GM10248 (cell line): ENCODE measurements around the gene SRMS.
A peak's percentile ranks its signal among the peaks of the same experiment; 100 is the strongest.

ENCODE experiments used
- CTCF ChIA-PET: fragments of 300-600 bp; sonication (Branson Sonifier 250); formaldehyde crosslinking; extraction: SDS; loops from one replicate; lab custom pipeline; 2021; ENCODE audit warnings: antibody characterized with exemption; lab: Yijun Ruan, JAX
- POLR2A ChIA-PET: fragments of 350-650 bp; sonication (Branson Sonifier 250); formaldehyde crosslinking; extraction: SDS; loops from one replicate; lab custom pipeline; 2020; ENCODE audit warnings: antibody characterized with exemption; lab: Yijun Ruan, JAX
- DNase-seq: peaks from one replicate; pipeline ENCODE4 v3.0.0; 2012; ENCODE audit errors: extremely low spot score
- TF ChIP-seq, protein P1 (sequence below): IDR thresholded peaks from 2 replicates; pipeline ENCODE4 v1.5.1; 2012; ENCODE audit warnings: mild to moderate bottlenecking, low read depth; ENCODE audit errors: extremely low read depth, missing control alignments, control extremely low read depth

The SRMS gene

DNA sequence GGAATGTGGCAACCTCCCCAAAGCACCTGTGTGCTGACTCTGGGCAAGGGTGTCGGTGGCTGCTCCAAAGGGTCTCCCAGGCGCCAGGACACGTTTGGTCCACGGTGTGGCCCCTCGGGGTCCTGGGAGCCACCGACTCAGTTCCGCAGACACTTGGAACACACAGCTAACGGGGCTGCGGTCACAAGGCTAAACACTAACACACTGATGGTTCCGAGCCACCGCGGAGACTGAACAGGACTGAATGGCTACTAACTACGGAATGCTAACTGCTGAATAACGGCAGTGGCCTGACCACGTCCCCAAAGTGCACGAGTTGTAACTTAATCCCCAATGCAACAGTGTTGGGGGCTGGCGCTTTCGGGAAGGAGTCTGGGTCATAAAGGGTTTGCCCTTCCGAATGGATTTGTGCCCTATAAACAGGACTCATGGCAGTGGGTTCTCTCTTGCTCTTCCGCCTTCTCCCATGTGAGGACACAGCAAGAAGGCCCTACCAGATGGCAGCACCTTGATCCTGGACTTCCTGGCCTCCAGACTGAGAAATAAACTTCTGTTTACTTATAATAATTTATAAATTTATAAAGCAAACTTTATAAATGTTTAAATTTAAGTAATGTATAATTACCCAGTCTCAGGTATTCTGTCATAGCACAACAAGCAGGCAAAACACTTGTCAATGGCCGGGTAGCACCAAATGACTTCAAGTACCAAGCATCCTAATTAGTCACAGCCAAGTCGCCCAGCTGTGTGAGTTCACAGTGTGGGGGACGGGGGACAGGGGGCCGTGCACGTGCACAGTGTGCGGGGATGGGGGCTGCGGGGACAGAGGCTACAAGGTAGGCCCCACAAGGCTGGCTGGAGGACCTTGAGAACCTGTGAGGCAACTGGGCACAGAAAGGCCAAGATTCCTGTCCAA lies 46.4 kb downstream of the SRMS start:
- no peak for DNase-seq
- ChIA-PET POLR2A (no interaction called here), CTCF (no interaction called here)
- TF ChIP-seq, protein P1, sequence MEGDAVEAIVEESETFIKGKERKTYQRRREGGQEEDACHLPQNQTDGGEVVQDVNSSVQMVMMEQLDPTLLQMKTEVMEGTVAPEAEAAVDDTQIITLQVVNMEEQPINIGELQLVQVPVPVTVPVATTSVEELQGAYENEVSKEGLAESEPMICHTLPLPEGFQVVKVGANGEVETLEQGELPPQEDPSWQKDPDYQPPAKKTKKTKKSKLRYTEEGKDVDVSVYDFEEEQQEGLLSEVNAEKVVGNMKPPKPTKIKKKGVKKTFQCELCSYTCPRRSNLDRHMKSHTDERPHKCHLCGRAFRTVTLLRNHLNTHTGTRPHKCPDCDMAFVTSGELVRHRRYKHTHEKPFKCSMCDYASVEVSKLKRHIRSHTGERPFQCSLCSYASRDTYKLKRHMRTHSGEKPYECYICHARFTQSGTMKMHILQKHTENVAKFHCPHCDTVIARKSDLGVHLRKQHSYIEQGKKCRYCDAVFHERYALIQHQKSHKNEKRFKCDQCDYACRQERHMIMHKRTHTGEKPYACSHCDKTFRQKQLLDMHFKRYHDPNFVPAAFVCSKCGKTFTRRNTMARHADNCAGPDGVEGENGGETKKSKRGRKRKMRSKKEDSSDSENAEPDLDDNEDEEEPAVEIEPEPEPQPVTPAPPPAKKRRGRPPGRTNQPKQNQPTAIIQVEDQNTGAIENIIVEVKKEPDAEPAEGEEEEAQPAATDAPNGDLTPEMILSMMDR, result no peak

DNA sequence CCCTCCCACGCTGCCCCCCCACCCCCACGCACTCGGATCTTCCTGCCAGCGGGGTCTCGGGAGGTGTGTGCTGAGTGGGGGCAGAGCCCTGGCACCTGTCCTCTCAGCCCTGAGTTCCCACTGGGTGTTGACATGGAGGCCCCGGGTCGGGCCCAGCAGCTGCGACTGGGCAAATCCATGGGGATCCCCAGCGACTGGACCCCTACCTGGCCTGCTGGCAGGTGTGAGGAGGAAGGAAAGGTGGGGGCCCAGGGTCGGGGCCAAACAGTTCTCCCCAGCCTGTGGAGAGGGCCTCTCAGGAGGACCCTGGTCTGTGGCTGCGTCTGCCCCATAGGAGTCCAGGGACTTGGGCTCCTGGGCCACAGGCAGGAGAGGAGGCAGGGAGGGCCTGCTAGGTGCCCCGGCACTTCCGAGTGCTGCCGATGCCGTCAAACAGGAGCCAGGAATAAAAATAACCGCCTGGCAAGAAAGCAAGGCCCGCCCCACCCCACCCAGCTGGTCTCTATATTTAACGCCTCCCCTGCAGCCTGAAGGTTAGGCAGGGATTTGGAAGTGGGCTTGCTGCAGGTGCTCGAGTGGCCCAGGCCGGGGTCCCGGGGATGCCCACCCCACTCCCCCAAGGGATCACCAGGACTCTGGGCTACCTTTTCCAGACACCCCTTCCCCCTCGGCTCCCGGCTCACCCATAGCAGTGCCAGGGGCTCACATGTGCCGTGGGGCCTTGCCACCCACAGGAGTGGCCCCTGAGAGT lies 47.2 kb downstream of the SRMS start:
- CTCF ChIA-PET, result no interaction called here
- no peak for DNase-seq

DNA sequence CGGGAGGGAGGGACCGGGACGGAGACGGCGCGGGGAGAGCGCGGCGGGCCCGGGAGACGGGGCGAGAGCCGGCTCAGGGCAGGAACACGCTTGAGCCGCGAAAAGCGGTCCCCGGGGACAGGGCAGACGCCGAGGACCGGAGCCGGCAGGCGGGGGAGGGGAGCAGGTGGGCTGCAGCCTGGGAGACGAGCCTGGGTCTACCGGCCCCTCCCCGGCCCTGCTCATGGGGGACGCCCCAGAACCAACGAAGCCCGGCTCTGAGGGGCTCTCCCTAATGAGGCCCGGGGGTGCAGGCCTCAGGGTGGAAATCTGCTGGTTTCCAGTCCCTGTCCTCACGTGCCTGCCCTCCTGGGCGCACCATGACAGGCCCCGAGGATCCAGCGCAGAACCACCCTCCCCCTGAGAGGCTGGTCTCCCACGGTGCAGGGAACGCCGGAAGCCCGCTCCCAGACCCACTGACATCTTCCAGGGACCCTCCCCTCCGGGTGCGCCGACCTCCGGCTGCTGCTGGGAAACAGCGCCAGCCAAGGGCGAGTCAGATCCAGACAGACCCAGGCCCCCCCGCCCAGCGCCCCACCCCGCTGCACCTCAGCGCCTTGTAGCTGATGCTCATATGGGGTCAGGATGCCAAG lies 48.1 kb downstream of the SRMS start:
- TF ChIP-seq, protein P1, result no peak
- DNase-seq, result no peak
- POLR2A ChIA-PET, result no interaction called here
- CTCF ChIA-PET, result no interaction called here

More for the DNA sequence above, 47.2 kb downstream of the SRMS start:
- POLR2A ChIA-PET, result no interaction called here
- TF ChIP-seq, protein P1, result no peak

DNA sequence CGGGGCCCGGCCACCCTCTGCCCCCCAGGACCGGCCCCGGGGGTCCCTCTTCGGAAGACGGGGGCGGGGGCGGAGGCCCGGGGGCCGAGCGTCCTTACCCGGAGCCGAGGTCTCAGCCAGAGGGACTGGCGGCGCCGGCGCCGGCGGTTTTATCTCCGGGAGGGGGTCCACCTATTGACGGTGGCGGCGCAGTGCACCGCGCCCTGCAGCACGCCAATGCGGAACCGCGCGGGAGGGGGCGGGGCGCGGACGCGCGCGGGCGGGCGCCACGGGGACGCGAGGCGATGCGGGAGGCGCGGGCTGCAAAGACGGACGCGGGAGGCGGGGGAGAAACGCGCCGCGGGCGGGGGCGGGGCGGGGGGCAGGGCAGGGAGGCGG lies 48.6 kb downstream of the SRMS start, which contains the start of gene EEF1A2:
TSS of gene EEF1A2 (minus strand) at position 124 of the 378 bp plus-strand sequence. CDS start 1,320 bp downstream, outside the sequence.
- ChIA-PET POLR2A (no interaction called here), CTCF (no interaction called here)
- no peak for DNase-seq
- TF ChIP-seq, protein P1, result peak; percentile 8

DNA sequence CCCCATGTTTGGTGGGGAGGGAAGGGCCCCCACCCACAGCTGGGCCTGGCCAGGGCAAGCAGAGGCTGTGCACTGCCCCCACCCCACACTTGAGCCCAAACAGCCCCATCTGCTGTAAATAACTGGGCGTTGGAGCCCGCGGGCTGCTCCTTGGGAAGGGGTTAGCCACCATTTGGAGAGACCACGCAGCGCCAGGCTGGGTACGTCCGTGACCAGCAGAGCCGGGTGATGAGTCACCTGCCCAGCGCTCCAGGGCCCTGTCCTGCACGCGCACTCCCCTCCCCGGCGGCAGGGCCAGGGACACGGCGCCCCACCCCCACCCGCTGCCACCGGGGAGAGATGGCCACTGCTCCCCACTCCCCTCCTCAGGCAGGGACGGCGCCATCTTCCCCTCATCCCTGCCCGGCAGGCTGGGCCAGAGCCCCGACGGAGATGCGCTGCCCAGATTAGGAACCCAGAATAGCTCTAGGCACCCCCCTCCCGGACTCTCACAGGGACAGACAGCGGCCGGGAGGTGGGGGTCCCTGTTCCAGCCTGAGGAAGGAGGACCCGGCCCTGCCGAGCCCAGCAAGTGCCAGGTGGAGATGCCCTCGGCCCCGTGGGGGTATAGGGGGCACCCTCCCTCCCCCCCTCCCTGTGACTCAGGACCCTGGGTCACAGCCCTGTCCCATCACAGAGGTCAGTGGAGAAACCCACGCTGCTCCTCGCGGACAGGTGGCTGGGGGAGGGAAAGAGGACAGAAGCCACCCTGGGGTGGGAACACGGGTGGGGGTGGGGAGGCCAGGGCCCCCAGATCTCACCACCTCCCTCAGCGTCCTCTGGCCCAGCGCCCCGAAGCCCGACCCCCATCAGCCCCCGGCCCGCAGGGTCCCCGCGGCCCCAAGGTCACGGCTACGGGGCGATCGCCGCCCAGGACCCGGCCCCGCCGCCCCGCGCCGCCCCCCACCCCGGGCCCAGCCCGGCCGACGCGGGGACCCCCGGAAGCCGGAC lies 49.3 kb downstream of the SRMS start:
- no peak for DNase-seq
- CTCF ChIA-PET, result interaction anchor here (2.5 kb wide), 1 partner anchor 40 kb away, joined by 15 read pairs; the partner anchor contains the start of gene PTK6
- POLR2A ChIA-PET, result no interaction called here
- TF ChIP-seq, protein P1, result no peak
